HG03066 (cell line): ENCODE data around the gene PRKCA.
"Not testable (repeated sequence)": the region's sequence is repeated elsewhere in the genome, so short reads cannot be mapped to it uniquely, and the experiment has no call there.

Experiments used
- ATAC-seq: cut with Tn5 transposase; IDR thresholded peaks from one replicate; pipeline ENCODE4 v1.9.1; 2021; ENCODE audit warnings: low read depth; ENCODE audit not compliant: unreplicated experiment

The PRKCA gene

DNA sequence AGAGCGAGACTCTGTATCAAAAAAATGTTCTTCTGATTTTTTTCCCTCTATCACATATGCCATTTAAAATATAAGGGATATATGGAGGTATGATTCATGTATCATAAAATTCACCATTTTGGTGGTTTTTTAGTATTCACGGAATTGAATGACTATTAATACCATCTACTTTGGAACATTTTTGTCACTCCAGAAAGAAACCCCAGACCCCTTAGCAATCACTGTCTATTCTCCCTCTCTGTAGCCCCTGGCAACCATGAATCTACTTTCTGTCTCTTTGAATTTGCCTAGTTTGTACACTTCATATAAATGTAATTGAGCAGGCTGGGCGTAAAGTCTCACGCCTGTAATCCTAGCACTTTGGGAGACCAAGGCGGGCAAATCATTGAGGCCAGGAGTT is 75.9 kb downstream of the PRKCA start:
- ATAC-seq: no peak

- no peak for ATAC-seq
Measured at GRCh38 chr17:66379544-66379943, 77.1 kb downstream of the PRKCA start.

GRCh38 chr17:66379996-66380395 is 77.6 kb downstream of the PRKCA start:
- no peak for ATAC-seq

DNA sequence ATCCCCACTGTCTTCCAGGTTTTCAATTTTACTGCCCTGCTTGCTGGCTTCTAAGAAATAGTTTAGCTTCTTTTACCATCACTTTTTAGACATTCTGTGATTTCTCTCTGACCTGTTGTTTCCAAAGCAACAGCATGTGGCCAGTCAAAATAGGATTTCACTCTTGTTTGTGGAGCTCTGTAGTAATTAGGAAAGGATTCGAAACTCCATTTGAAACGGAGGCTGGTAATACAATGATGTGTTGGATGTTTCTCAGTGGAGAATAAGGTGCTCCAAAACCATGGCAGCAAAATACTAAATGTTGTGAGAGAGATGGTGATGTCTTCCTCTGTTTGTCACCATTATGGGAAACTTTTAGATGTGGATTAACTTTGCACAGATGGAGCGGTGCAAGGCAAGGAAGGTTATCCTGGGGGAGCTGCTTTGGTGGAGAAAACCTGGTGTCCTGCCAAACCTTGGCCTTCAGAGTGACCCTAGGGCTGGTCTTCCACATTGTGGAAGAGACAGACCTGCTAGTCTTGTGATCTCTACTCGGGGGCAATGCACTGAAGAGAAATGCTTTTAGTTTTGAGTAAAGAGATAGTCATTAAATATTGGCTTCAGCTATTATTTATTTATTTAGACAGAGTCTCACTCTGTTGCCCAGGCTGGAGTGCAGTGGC is 79.4 kb downstream of the PRKCA start:
- ATAC-seq: no peak

- no peak for ATAC-seq
Measured at GRCh38 chr17:66383333-66383732, 80.9 kb downstream of the PRKCA start.

DNA sequence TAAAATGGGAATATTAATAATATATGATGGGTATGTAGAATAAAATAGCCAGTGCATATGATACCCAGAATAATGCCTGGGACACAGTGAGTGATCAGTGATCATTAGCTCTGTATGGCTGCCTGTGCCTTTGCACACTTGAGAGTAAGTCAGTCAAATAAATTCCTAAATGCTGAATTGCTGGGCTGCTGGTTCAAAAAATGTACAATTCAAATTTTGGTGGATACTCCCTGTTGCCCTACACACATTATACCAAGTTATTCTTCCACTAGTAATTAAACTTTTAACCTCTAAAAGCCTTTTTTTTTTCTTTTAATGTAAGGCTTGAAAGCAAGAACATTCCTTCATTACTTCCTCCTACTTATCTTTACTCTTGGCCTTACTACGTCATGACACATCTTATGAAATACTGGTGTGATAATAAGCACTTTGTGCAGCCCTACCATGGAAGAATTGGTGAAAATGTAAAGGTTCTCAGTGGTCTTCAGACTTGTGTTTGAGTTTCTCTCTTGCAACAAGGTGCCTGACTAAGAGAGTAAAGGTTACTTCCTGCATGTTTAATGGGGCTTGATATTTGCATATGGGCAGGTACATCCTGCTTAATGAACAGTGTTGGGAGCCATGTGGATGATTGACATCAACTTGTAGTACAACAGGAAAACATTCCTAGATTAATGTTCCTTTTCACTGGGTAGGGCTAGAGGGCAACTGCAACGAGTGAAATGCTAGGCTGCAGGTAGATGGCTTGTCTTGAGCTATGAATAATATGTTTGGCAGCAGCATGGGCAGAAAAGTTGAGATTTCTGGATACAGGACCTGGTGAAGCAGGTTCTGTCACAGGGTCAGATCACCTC is 84.3 kb downstream of the PRKCA start:
- ATAC-seq: no peak

DNA sequence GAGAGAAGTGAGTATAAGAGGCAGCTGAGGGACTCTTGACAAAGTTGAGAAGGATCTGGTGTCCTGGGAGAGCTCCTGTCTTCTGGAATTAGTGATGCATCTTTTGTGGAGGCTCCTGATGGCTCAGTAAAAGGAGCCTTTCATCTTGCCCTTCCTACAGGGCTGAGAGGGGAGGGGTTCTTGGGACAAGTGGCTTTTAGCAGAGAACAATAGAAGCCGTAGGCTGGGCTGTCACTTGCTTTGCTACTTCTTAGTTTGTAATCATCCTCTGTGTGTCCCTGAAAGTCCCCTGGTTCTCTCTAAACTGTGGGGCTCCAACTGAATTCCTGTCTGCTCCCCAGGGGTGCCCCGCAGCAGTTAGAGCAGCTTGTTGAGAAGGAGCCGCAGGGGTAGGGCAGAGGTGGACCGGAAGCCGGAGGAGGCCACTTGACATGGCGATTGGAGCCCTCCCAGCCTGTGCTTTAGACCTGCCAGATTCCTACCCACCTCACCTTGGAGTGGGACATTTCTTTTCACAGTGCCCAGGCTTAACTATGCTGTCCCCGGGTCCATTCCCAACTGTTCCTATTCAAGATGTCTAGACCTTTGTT is 85.1 kb downstream of the PRKCA start:
- no peak for ATAC-seq

DNA sequence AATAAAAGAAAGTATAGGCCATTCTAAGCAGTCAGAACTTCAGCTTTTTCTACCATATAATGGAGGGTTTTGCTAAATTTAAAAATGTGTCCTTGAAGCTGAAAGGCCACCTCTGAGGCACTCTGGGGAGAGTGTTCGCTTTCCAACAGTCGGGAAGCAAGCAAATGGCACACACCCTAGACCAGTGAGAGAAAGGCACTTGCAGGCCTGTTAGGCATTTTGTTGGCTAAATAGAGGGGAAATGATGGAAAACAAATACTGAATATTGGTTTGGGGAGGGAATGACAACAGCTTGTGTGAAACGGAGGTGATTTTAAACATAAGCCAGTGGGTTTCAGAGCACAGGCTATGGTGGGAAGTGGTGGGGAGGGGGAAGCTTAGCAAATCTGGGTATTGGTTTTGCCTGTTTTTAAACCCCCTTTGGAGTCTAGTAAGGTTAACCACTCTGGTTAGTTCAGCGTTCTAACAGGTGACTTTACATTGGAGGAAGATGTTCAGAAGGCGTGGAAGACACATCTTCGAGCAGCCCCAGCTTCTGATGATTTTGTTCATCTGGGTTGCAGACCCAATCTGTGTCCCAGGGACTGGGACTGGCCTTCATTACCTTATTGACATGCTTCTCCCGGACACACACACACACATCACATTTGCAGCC is 90.5 kb downstream of the PRKCA start:
- no peak for ATAC-seq

DNA sequence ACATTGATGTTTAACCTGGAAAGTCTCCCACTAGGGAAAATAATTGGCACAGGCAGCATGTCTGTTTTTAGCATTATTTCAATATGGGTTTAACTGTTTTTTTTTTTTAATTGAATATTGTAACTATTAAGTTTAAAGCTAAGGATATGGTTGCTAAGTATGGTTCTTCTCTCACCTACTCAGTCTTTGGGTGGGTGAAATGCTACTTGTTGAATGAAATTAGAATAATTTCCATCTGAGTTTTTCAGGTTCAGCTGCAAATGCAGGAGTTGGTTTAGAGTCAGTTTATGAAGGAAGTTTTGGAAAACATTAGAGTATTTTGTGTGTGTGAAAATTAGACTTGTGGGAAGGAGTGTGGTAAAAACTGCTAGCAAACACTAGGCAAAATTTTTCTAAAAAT is 93.5 kb downstream of the PRKCA start:
- ATAC-seq: no peak

DNA sequence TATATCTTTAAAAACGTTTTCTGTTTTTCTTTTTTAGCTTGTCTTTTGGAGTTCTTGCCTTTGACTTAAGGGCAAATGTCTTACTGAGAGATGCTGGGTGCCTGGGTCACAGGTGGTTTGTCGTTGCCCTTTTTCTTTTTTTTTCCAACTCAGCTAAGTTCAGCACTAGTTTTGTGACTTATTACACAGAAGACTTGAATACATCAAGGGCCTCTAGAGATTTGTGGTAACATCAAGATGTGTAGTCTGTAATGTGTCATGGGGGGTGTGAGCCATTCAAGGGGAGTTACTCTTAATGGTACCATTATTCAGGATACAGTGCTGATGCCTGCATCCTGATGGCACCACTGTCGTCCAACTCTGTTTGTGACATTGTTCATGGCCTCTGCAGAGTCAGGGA is 95.1 kb downstream of the PRKCA start:
- no peak for ATAC-seq

GRCh38 chr17:66398059-66398458 is 95.6 kb downstream of the PRKCA start:
- ATAC-seq: no peak

- no peak for ATAC-seq
Measured at GRCh38 chr17:66398617-66399016, 96.2 kb downstream of the PRKCA start.

GRCh38 chr17:66399441-66399840 is 97.0 kb downstream of the PRKCA start:
- ATAC-seq: no peak

GRCh38 chr17:66400041-66400688 is 97.8 kb downstream of the PRKCA start:
- not testable (repeated sequence) for ATAC-seq

- ATAC-seq: no peak
Measured at GRCh38 chr17:66400698-66401097, 98.3 kb downstream of the PRKCA start.

GRCh38 chr17:66401364-66401763 is 99.0 kb downstream of the PRKCA start:
- ATAC-seq: no peak

GRCh38 chr17:66403846-66404556 is 101.6 kb downstream of the PRKCA start:
- ATAC-seq: no peak

DNA sequence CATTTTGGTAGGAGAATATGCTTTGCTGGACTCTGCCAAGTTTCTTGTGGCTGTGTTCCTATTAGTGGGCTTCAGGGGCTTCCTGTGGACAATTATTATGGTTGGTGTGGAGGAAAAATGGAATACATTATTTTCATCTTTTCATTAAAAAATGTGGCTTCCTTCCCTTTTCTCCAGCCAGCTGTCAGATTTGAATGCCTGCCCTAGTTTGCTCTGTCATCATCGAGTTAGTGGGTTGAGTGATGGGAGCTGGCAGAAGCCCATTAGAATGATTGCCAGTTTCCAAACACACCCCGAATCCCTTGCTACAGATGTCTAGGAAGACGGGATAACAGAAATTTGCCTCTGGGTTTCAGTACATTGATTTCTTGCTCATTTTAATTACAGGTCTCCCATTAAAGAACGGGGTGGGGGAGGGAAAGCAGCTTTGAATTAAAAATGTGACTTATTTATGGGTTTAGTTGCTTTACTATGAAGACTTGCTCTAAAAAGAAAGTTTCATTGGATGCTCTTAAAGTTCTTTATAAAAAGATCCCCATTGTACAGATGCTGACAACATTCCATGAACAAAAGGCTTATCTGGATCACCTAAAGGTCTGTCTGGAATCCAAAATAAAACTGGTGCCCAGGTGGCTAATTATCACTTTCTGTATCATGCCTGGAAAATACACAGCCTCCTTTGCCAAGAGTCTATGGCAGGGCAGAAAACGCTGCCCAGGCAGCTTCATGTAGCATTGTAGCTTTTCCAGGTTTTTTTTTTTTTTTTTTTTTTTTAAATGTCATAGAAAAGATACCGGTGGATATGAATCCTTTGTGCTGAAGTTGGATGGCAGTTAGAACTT is 103.6 kb downstream of the PRKCA start:
- ATAC-seq: no peak
